SK-N-SH (cell line): ENCODE results near the gene ATP5PF. TPM values are rescaled to one million over a fixed set of nuclear protein-coding genes. Genes with fewer than 3 reads are reported as not detected.

Experiments
- CTCF ChIA-PET: fragments of 300-600, 350-600 bp; formaldehyde crosslinking; extraction: SDS; loops from one replicate; lab custom pipeline; 2021; lab: Yijun Ruan, JAX
- POLR2A ChIA-PET: fragments of 350-600 bp; sonication (Branson Sonifier 250); formaldehyde crosslinking; extraction: SDS; loops from one replicate; lab custom pipeline; 2020; ENCODE audit warnings: antibody characterized with exemption, inconsistent platforms; lab: Yijun Ruan, JAX
- DNase-seq: peaks from one replicate; pipeline ENCODE4 v3.0.0; 2012
- H2AFZ ChIP-seq: fragments of 200-600 bp; sonication (generic); 2 replicates; pipeline ENCODE4 v1.8.1; 2016; ENCODE audit warnings: antibody characterized with exemption, mild to moderate bottlenecking, low read depth
- H3F3A ChIP-seq: fragments of 200-600 bp; sonication (generic); replicated peaks from 2 replicates; pipeline ENCODE3; 2016; ENCODE audit warnings: antibody characterized with exemption, mild to moderate bottlenecking; ENCODE audit not compliant: insufficient read depth
- H3K27ac ChIP-seq, 2 experiments: fragments of 200-500 bp in 1 of 2; fragments of 200-600 bp in 1 of 2; sonication (Bioruptor generic) in 1 of 2; sonication (generic), shearing (Covaris generic) in 1 of 2; 2 replicates each; pipeline versions ENCODE4 v1.5.1 to v1.6.1; 2014 to 2016; ENCODE audit warnings: low read depth in 2 of 2, inconsistent platforms in 1 of 2, low read length in 1 of 2, mild to moderate bottlenecking in 1 of 2, mixed read lengths in 1 of 2
- H3K27me3 ChIP-seq: fragments of 200-600 bp; sonication (generic), shearing (Covaris generic); 2 replicates; pipeline ENCODE4 v1.6.1; 2016; ENCODE audit warnings: mixed run types; ENCODE audit not compliant: insufficient read depth
- H3K36me3 ChIP-seq, 2 experiments: fragments of 200-500 bp in 1 of 2; fragments of 200-600 bp in 1 of 2; sonication (Bioruptor generic) in 1 of 2; sonication (generic) in 1 of 2; replicated peaks in 1 of 2; 2 replicates each; pipeline versions ENCODE3 to v1.5.1; 2014 to 2016; ENCODE audit warnings: low read length in 1 of 2, mild to moderate bottlenecking in 1 of 2; ENCODE audit not compliant: insufficient read depth in 2 of 2, control insufficient read depth in 1 of 2
- H3K4me1 ChIP-seq, 2 experiments: fragments of 200-500 bp in 1 of 2; fragments of 200-600 bp in 1 of 2; sonication (Bioruptor generic) in 1 of 2; sonication (generic), shearing (Covaris generic) in 1 of 2; 2 replicates each; pipeline versions ENCODE4 v1.5.1 to v1.6.1; 2014 to 2016; ENCODE audit warnings: low read depth in 1 of 2, low read length in 1 of 2, mixed run types in 1 of 2; ENCODE audit not compliant: insufficient read depth in 2 of 2, control insufficient read depth in 1 of 2
- H3K4me2 ChIP-seq: fragments of 200-600 bp; sonication (generic), shearing (Covaris generic); 2 replicates; pipeline ENCODE4 v1.6.1; 2017; ENCODE audit warnings: mixed run types
- H3K4me3 ChIP-seq, 2 experiments: fragments of 200-500 bp in 1 of 2; fragments of 200-600 bp in 1 of 2; sonication (Bioruptor generic) in 1 of 2; sonication (generic), shearing (Covaris generic) in 1 of 2; 2 replicates each; pipeline versions ENCODE4 v1.5.1 to v1.8.1; 2014 to 2016; ENCODE audit warnings: low read depth in 2 of 2, inconsistent platforms in 1 of 2, low read length in 1 of 2, mild to moderate bottlenecking in 1 of 2, mixed read lengths in 1 of 2, moderate library complexity in 1 of 2
- H3K79me2 ChIP-seq: fragments of 200-600 bp; sonication (generic); 2 replicates; pipeline ENCODE4 v1.8.1; 2017; ENCODE audit warnings: mild to moderate bottlenecking; ENCODE audit not compliant: insufficient read depth
- H3K9ac ChIP-seq: fragments of 200-600 bp; sonication (generic); 2 replicates; pipeline ENCODE4 v1.6.1; 2017; ENCODE audit warnings: mixed run types
- H3K9me2 ChIP-seq: fragments of 200-600 bp; sonication (generic); 2 replicates; pipeline ENCODE4 v1.6.1; 2017; ENCODE audit warnings: mixed run types
- H3K9me3 ChIP-seq: fragments of 200-600 bp; sonication (generic); 2 replicates; pipeline ENCODE4 v1.6.1; 2017; ENCODE audit warnings: mixed run types, mild to moderate bottlenecking, moderate library complexity
- H4K20me1 ChIP-seq: fragments of 200-600 bp; sonication (generic); 2 replicates; pipeline ENCODE4 v1.6.1; 2017; ENCODE audit warnings: mild to moderate bottlenecking, mixed run types; ENCODE audit not compliant: insufficient read depth
- CHD2 ChIP-seq: fragments of 150-350 bp; IDR thresholded peaks from 2 replicates; pipeline ENCODE4 v1.6.1; 2018; ENCODE audit warnings: low read length; ENCODE audit not compliant: partially characterized antibody
- EZH2phosphoT487 ChIP-seq: fragments of 200-600 bp; sonication (generic); IDR thresholded peaks from 2 replicates; pipeline ENCODE4 v1.6.1; 2017; ENCODE audit warnings: low read depth, mixed run types, mild to moderate bottlenecking, antibody characterized with exemption, moderate library complexity, borderline replicate concordance
- FOXJ3 ChIP-seq: sonication (generic); formaldehyde crosslinking; IDR thresholded peaks from 2 replicates; pipeline ENCODE4 v1.5.1; 2020; ENCODE audit warnings: mild to moderate bottlenecking, missing genetic modification reagents
- GATA2 ChIP-seq: sonication (generic); formaldehyde crosslinking; IDR thresholded peaks from 2 replicates; pipeline ENCODE4 v1.5.0; 2020; ENCODE audit warnings: mild to moderate bottlenecking, missing genetic modification reagents
- MXI1 ChIP-seq: IDR thresholded peaks from 2 replicates; pipeline ENCODE4 v1.6.1; 2012; ENCODE audit warnings: mild to moderate bottlenecking, low read depth, low read length, improper control_type of control experiment
- RAD21 ChIP-seq: IDR thresholded peaks from 2 replicates; pipeline ENCODE4 v1.6.1; 2012; ENCODE audit warnings: mild to moderate bottlenecking, low read length
- TEAD4 ChIP-seq: IDR thresholded peaks from 2 replicates; pipeline ENCODE4 v1.4.0; 2012; ENCODE audit warnings: mild to moderate bottlenecking, borderline replicate concordance; ENCODE audit not compliant: insufficient read depth
- YY1 ChIP-seq: IDR thresholded peaks from 2 replicates; pipeline ENCODE4 v1.4.0; 2012; ENCODE audit warnings: low read depth, mild to moderate bottlenecking
- WGBS: methylation state at CpG from one replicate; pipeline ENCODE4 v1.1.6; 2017; ENCODE audit warnings: low lambda C conversion rate; 5-methylcytosine and 5-hydroxymethylcytosine counted together
- polyA plus RNA-seq, 3 experiments: library from polyadenylated mRNA; depleted of rRNA; stranded (reverse); fragments of >200 nt; gene quantifications; 2 replicates each; pipeline ENCODE4 v1.2.3, GENCODE V29; 2012
- TF ChIP-seq, protein P1 (sequence below): IDR thresholded peaks from 2 replicates; pipeline ENCODE4 v1.4.0; 2012; ENCODE audit warnings: low read depth, borderline replicate concordance
- TF ChIP-seq, protein P2 (sequence below): IDR thresholded peaks from 2 replicates; pipeline ENCODE4 v1.6.1; 2012; ENCODE audit warnings: mild to moderate bottlenecking, low read depth, low read length, moderate library complexity
- TF ChIP-seq, protein P3 (sequence below): fragments of 150-350 bp; IDR thresholded peaks from 2 replicates; pipeline ENCODE4 v1.6.1; 2016; ENCODE audit warnings: mild to moderate bottlenecking, low read depth, low read length

The ATP5PF gene
- polyA plus RNA-seq, 1 of the 3 experiments (the other 2 are of a cell fraction), result 277 TPM

DNA sequence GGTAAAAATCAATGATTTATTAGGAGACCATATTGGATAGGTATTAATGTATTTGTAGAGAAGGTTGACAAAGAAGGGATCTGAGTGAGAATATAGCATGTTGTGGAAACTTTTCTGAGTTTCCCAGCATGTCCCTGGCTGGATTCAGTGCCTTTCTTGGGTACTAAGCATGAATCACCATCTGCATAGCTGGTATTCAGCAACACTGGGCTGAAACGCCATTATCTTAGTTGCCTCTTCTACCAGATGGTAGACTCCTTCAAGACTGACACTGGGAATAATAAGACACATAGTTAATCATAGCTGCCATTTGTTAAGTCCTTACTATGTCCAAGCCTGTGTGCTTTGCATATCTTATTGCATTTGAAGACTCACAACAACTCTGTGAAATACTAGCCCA, 45.5 kb downstream of the ATP5PF start:
- H3K27me3 ChIP-seq, result no peaks in the 10 kb centered on the region
- no peak for TF ChIP-seq FOXJ3
- H3K9me2 ChIP-seq, result no peaks in the 10 kb centered on the region
- no peak overlapping the region for H3K4me3 ChIP-seq
- 56% methylated on average over 1 of the region's 1 CpG for WGBS
- H3K9ac ChIP-seq, result no peak overlapping the region
- no peaks in the 10 kb centered on the region for H3K79me2 ChIP-seq
- ChIA-PET POLR2A (no interaction called here), CTCF (no interaction called here)
- no peak overlapping the region for H3K27ac ChIP-seq
- H3K4me2 ChIP-seq, result no peak overlapping the region; the same call in 1 of the 2 replicates
- no peak for DNase-seq
- no peaks in the 10 kb centered on the region for H4K20me1 ChIP-seq
- no peaks in the 10 kb centered on the region for H3K9me3 ChIP-seq
- peaks cover 4% of the 10 kb centered on the region for H3F3A ChIP-seq
- peaks cover 0 to 3% of the 10 kb centered on the region in 2 experiments for H3K36me3 ChIP-seq
- no peak overlapping the region for H2AFZ ChIP-seq
- H3K4me1 ChIP-seq, result peaks cover 0 to 2% of the 10 kb centered on the region in 2 experiments; a peak in 1 of 4 replicates

DNA sequence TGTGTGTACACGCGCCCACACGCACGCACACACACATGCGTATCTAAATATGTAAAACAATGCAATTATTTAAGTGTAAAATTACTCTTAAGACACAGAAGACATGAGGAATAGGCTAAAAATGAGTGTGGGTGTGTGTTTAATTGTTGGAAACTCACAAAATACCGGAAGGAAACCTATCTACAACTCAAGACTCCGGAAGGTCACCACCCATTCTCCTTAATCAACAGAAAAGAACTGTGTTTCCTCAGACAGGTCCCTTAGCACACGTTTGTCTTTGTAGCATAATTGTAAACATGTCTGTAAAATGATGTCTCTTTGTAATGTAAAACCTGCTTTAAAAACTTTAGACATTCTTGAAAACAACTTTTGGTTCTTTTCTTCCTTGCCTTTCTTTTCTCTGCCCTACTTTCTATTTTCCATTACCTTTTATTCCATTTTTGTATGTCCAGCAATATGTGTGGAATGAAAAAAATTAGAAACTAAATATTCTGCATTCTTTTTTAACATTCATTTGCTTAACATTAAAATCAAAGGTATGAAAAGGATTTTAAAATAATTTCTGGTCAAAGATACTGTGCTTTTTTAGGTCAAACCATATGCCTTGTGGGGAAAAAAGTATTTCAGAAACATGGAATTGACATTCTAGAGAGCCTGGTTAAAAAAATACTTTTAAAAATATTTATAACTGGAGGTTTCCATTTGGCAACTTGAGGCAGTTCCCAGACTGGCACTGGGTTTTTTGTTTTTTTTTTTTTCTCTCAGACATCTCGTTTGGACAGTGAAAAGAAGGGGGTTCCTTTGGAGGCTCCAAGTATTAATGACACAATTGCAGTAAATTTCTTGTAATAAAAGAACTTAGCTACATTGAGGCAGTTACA, 46.2 kb downstream of the ATP5PF start:
- no peak overlapping the region for H2AFZ ChIP-seq
- H3K9ac ChIP-seq, result no peak overlapping the region
- ChIA-PET POLR2A (no interaction called here), CTCF (interaction anchor here (1.2 kb wide), 1 partner anchor 20 kb away, joined by 4 read pairs; no protein-coding TSS in a partner anchor)
- H3K36me3 ChIP-seq, result no peaks in the 10 kb centered on the region
- TF ChIP-seq, protein P1, sequence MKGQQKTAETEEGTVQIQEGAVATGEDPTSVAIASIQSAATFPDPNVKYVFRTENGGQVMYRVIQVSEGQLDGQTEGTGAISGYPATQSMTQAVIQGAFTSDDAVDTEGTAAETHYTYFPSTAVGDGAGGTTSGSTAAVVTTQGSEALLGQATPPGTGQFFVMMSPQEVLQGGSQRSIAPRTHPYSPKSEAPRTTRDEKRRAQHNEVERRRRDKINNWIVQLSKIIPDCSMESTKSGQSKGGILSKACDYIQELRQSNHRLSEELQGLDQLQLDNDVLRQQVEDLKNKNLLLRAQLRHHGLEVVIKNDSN, result no peak
- TF ChIP-seq EZH2phosphoT487 (no peak), RAD21 (no peak), TEAD4 (no peak), MXI1 (no peak), CHD2 (no peak), GATA2 (CRISPR knock-in tag) (no peak), YY1 (no peak)
- TF ChIP-seq, protein P2, sequence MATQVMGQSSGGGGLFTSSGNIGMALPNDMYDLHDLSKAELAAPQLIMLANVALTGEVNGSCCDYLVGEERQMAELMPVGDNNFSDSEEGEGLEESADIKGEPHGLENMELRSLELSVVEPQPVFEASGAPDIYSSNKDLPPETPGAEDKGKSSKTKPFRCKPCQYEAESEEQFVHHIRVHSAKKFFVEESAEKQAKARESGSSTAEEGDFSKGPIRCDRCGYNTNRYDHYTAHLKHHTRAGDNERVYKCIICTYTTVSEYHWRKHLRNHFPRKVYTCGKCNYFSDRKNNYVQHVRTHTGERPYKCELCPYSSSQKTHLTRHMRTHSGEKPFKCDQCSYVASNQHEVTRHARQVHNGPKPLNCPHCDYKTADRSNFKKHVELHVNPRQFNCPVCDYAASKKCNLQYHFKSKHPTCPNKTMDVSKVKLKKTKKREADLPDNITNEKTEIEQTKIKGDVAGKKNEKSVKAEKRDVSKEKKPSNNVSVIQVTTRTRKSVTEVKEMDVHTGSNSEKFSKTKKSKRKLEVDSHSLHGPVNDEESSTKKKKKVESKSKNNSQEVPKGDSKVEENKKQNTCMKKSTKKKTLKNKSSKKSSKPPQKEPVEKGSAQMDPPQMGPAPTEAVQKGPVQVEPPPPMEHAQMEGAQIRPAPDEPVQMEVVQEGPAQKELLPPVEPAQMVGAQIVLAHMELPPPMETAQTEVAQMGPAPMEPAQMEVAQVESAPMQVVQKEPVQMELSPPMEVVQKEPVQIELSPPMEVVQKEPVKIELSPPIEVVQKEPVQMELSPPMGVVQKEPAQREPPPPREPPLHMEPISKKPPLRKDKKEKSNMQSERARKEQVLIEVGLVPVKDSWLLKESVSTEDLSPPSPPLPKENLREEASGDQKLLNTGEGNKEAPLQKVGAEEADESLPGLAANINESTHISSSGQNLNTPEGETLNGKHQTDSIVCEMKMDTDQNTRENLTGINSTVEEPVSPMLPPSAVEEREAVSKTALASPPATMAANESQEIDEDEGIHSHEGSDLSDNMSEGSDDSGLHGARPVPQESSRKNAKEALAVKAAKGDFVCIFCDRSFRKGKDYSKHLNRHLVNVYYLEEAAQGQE, result no peak
- TF ChIP-seq, protein P3, sequence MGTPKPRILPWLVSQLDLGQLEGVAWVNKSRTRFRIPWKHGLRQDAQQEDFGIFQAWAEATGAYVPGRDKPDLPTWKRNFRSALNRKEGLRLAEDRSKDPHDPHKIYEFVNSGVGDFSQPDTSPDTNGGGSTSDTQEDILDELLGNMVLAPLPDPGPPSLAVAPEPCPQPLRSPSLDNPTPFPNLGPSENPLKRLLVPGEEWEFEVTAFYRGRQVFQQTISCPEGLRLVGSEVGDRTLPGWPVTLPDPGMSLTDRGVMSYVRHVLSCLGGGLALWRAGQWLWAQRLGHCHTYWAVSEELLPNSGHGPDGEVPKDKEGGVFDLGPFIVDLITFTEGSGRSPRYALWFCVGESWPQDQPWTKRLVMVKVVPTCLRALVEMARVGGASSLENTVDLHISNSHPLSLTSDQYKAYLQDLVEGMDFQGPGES, result no peak
- H3K27me3 ChIP-seq, result no peaks in the 10 kb centered on the region
- H3K9me2 ChIP-seq, result no peaks in the 10 kb centered on the region
- H4K20me1 ChIP-seq, result no peaks in the 10 kb centered on the region
- H3K4me1 ChIP-seq, result peaks cover 0 to 2% of the 10 kb centered on the region in 2 experiments; a peak in 1 of 4 replicates
- no peak overlapping the region; the same call in 1 of the 2 replicates for H3K4me2 ChIP-seq
- no peak for DNase-seq
- H3K4me3 ChIP-seq, result no peak overlapping the region
- 85% methylated on average over 9 of the region's 9 CpGs for WGBS
- no peaks in the 10 kb centered on the region for H3K9me3 ChIP-seq
- peaks cover 4% of the 10 kb centered on the region for H3F3A ChIP-seq
- H3K27ac ChIP-seq, result no peak overlapping the region; a peak in 1 of 4 replicates
- no peaks in the 10 kb centered on the region for H3K79me2 ChIP-seq
